Adipocyte (in vitro differentiated cells): ENCODE results near the gene PFN1.
"Not testable (repeated sequence)": the region's sequence is repeated elsewhere in the genome, so short reads cannot be mapped to it uniquely, and the experiment has no call there.

Experiments used
- DNase-seq: peaks from one replicate; pipeline ENCODE4 v3.0.0-alpha.2; 2015; ENCODE audit warnings: low read depth
- H3K27me3 ChIP-seq: replicated peaks from 2 replicates; pipeline ENCODE4 v1.7.0; 2013; ENCODE audit warnings: mild to moderate bottlenecking, low read length, moderate library complexity; ENCODE audit not compliant: control insufficient read depth, insufficient read depth
- H3K36me3 ChIP-seq: 2 replicates; pipeline ENCODE4 v1.7.0; 2013; ENCODE audit warnings: low read length, mild to moderate bottlenecking, moderate library complexity; ENCODE audit not compliant: control insufficient read depth, insufficient read depth, severe bottlenecking
- H3K4me1 ChIP-seq: 2 replicates; pipeline ENCODE4 v1.7.0; 2013; ENCODE audit warnings: mild to moderate bottlenecking, low read length, moderate library complexity; ENCODE audit not compliant: control insufficient read depth, insufficient read depth
- H3K4me3 ChIP-seq: 2 replicates; pipeline ENCODE4 v1.7.0; 2013; ENCODE audit warnings: mild to moderate bottlenecking, low read length, moderate library complexity
- H3K9ac ChIP-seq: 2 replicates; pipeline ENCODE4 v1.7.0; 2013; ENCODE audit warnings: mild to moderate bottlenecking, low read length, moderate library complexity
- H3K9me3 ChIP-seq: 2 replicates; pipeline ENCODE4 v1.7.0; 2013; ENCODE audit warnings: mild to moderate bottlenecking, low read length, moderate library complexity; ENCODE audit not compliant: control insufficient read depth

PFN1 gene

DNA sequence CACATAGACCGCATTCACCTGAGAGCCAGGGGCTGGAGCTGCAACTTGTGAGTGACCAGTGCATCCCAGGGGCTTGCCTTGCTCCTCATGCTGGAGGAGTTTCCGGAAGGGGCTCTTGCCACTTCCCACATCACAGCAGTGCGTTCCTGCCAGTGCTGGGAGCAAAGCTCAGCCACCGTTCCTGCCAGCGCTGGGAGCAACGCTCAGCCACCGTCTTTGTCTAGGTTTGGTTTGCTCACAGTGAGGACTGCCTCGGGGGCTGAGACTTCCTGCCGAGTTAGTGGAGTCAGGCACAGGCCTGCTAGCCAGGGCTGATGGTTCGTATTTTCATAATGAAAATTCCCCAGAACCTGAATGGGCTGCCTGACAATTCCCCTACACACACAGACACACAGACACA, 40.0 kb downstream of the PFN1 start:
- no peak for DNase-seq
- Histone ChIP-seq H3K36me3 (no peaks in the 10 kb centered on the region), H3K4me1 (peaks cover 13% of the 10 kb centered on the region), H3K9ac (peak overlapping the region; percentile 70), H3K4me3 (no peak overlapping the region), H3K27me3 (peaks cover 10% of the 10 kb centered on the region), H3K9me3 (no peaks in the 10 kb centered on the region)

DNA sequence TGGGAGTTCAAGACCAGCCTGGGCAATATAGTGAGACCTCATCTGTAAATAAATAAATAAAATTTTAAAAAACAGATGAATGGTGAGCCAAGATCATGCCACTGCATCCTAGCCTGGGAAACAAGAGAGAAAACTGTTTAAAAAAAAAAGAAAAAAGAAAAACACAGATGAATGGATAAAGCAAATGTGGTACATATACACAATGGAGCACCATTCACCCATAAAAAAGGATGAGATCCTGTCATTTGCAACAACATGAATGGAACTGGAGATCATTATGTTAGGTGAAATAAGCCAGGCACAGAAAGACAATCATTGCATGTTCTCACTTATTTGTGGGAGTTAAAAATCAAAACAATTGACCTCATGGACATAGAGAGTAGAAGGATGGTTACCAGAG, 41.7 kb downstream of the PFN1 start:
- DNase-seq, H3K9me3 ChIP-seq, H3K36me3 ChIP-seq, H3K4me3 ChIP-seq, H3K9ac ChIP-seq: not testable (repeated sequence)
- H3K27me3 ChIP-seq, result peaks cover 10% of the 10 kb centered on the region
- peaks cover 13% of the 10 kb centered on the region for H3K4me1 ChIP-seq

DNA sequence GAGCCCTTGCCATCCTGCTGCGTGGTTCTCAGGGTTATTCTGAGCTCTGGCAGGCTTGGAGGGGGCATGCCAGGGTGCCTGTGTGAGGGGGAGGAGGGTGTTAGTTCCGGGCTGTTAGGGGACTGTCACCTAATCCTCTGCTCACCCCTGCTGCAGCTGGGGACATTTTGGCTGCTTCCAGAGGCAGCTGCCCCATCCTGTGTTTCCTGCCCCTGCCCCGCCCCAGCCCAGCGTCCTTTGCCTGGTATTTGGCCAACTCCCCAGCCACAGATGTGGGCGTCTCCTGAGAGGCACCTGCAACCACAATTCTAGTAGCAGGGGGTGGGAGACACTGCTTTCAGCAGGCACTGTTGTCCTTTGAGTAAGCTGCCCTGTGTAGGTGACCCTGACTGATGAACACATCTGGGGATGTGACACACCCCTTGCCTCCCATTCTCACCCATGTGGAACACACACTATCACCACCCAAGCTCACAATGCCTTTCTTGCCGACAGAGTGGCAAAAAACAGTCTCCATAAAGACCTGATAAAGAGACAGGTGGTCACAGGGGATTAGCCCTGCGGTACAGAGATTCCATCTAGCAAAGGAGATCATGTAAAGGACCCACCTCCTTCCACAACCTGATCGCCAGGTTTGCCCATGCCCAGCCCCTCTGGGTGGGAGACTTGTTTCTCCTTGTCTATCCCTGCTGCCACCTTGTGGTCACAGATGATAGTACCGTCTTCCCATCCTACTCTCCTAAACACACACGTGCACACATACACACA, 45.1 kb downstream of the PFN1 start, which contains the start of gene CHRNE:
Gene CHRNE, minus strand, starts transcription at position 48 of the 768 bp plus-strand sequence. Its CDS starts 35 bp downstream, at position 13.
- peak; percentile 90 for DNase-seq
- Histone ChIP-seq H3K27me3 (peaks cover 10% of the 10 kb centered on the region), H3K4me3 (no peak within 1 kb of the TSS), H3K36me3 (no peaks in the 10 kb centered on the region), H3K4me1 (peaks cover 6% of the 10 kb centered on the region), H3K9me3 (no peaks in the 10 kb centered on the region), H3K9ac (no peak within 1 kb of the TSS)

DNA sequence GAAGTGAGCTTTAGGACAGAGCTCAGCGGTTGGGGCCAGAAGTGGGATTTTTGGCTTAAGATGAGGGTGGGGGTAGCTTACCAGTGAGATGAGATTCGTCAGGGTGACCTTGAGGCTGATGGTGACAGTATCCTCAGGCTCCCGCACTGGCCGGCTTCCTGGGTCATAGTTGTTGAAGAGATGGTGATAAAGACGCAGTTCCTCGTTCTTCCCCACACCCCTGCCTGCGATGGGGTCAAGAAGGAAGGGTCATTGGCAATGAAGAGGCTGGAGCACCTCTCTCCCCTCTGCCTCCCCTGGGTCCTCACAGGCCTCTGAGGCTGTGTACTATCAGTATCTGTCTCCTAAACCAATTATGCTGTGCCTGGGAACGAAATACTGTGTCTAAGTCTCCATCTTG, 45.8 kb downstream of the PFN1 start:
- Histone ChIP-seq H3K36me3 (no peaks in the 10 kb centered on the region), H3K27me3 (peaks cover 10% of the 10 kb centered on the region), H3K4me3 (no peak overlapping the region), H3K9ac (no peak overlapping the region), H3K4me1 (peaks cover 6% of the 10 kb centered on the region), H3K9me3 (no peaks in the 10 kb centered on the region)
- no peak for DNase-seq

DNA sequence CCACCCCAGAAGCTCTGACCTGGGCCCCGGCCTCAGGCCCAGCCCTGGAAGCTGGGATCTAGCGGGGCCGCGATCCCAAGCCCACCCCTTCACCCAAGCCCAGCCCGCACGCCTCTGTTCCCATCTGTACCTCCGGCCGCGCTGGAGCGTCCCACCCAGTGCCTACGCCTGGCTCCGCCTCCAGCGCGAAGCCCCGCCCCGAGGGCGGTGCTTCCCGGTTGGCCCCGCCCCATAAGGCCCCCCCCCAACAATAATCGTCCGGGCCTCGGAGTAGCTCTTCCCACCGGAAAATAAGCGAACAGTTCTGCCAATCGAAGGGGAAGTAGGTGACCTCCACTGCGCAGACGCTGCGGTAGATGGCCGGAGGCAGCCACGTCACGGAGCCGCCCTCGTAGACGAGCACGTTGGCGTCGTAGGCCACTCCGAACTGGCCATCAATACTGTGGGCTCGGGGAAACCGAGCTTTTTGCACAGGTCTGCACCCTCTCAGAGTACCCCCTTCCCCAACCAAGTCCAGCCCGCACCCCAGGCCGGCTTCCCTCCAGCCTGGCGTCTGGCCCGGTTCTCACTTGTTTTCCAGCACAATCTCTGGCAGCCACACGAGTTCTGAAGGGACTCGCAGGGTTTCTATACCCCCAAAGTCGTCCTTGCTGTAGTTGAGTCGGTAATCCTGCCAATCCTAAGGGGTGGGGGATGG, 46.5 kb downstream of the PFN1 start:
- Histone ChIP-seq H3K9ac (no peak overlapping the region), H3K36me3 (no peaks in the 10 kb centered on the region), H3K4me3 (no peak overlapping the region), H3K4me1 (peaks cover 6% of the 10 kb centered on the region), H3K27me3 (peaks cover 10% of the 10 kb centered on the region), H3K9me3 (no peaks in the 10 kb centered on the region)
- peak; percentile 24 for DNase-seq

DNA sequence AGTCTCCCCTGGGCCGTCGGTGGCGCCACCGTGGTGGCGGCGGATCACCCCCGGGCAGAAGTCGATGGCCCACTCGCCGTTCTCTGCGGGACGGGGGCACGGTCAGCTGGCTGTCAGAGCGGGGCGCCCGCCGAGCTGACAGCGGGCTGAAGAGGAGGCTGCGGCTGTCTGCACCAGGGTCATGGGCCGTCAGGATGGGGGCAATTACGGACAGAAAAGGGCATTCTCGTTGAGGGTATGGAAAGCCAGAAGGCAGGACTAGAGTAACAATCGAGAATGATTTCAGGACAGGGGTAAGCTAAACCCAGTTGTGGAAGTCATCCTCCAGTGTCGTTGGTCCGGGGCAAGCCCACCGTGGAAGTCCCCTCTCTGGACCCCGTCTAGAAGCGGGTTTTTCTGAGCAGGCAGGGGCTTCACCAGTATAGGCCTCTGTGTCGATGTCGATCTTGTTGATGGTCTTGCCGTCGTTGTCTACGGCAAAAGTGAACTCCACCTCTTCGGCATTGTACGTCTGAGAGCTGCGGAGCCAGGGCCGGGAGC, 47.2 kb downstream of the PFN1 start:
- no peak for DNase-seq
- peaks cover 6% of the 10 kb centered on the region for H3K36me3 ChIP-seq
- H3K4me3 ChIP-seq, result no peak overlapping the region
- H3K9ac ChIP-seq, result no peak overlapping the region
- H3K9me3 ChIP-seq, result no peaks in the 10 kb centered on the region
- H3K4me1 ChIP-seq, result peaks cover 6% of the 10 kb centered on the region
- peaks cover 10% of the 10 kb centered on the region for H3K27me3 ChIP-seq

DNA sequence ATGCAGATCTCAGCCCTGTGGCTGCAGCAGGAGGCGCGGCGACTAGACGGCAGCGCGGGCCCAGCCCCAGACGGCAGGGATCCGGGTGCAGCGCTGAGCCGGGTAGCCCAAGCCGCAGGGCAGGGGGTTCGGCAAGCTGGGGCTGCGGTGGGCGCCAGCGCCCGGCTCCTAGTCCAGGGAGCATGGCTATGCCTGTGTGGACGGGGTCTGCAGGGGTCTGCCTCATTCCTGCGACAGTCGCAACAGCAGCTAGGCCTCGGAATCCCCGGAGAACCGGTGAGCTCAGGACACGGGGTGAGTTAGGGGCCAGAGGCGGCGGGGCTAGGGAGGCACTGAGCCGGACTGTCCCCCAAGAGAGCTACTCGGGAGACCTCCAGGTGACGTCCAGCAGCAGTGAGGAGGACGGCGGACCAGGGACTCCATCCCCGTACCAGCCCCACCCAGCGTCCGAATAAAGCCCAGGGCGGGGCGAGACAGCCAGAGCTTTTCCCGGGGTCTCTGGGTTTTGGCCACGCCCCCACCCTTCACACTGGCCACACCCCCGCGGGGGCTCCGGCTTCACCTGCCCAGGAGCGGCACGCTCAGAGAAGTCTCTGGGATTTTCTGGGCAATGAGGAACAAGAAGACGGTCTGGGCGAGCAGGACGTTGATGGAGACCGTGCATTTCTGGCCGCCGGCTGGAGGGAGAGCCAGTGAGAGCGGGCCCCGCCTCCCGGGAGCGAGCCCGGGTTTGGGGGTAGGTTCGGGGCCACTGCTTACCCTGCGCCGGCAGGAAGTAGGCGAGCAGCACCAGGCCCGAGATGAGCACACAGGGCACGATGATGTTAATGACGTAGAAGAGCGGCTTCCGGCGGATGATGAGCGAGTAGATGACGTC, 47.9 kb downstream of the PFN1 start:
- Histone ChIP-seq H3K4me1 (peaks cover 6% of the 10 kb centered on the region), H3K27me3 (peaks cover 10% of the 10 kb centered on the region), H3K9me3 (no peaks in the 10 kb centered on the region), H3K4me3 (no peak overlapping the region), H3K36me3 (peaks cover 13% of the 10 kb centered on the region), H3K9ac (no peak overlapping the region)
- DNase-seq, result no peak

DNA sequence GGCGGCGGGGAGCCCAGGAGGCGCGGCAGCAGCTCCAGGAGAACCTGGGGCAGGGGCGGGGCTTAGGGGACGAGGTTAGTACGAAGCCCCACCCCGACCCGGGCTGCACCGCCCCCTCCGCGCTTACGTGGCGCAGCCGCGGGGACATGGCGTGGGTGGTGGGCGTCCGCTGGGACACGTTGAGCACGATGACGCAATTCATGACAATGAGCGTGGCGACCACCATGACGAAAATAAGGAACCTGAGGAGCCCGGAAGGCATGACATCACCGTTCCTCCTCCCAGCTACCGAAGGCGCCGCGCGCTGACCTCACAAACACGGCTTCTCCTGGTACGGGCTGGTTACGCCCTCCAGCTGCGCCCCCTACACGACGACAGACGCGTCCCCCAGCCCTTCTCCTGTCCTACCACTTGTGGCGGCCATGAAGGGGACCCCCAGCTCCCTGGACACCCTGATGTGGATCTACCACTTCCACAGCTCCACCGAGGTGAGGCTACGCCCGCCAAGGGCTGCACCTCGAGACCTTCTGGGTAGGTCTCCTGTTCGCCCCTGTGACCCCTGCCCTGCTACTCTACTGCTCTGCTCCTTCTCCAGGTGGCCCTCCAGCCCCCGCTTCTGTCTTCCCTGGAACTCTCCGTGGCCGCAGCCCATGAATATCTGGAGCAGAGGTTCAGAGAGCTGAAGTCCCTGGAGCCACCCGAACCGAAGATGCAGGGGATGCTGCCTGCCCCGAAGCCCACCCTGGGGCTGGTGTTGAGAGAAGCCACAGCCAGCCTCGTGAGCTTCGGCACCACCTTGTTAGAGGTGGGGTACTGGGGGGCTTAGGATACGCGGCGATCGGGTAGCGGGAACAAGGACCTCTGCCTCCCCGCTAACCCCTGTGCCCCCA, 48.7 kb downstream of the PFN1 start, which contains the start of gene C17orf107:
Gene C17orf107, plus strand, starts transcription at position 196 of the 890 bp plus-strand sequence. Its CDS starts 227 bp downstream, at position 423.
- H3K9ac ChIP-seq, result peak within 1 kb of the TSS; percentile 67
- H3K4me1 ChIP-seq, result peaks cover 6% of the 10 kb centered on the region
- H3K9me3 ChIP-seq, result no peaks in the 10 kb centered on the region
- H3K4me3 ChIP-seq, result peak within 1 kb of the TSS; percentile 79
- peaks cover 22% of the 10 kb centered on the region for H3K36me3 ChIP-seq
- H3K27me3 ChIP-seq, result peaks cover 6% of the 10 kb centered on the region
- DNase-seq, result peak; percentile 72

DNA sequence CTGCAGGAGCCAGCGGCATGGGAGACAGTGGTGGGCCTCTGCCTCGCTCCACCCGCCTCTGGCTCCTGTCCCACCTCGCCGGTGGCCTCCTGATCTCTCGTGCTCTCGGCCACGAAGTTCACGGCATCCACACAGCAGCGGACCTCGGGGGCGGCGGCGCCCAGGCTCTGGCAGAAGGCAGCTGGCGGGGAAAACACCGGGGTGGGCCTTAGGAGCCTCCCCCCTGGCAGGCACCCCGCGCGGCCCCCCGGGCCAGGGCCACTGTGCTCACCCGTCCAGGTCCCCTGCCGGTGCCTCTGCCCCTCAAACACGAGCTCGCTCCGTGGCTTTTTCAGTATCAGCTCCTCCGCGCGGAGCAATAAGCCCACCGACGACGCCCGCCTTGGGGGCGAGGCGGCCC, 49.4 kb downstream of the PFN1 start:
- no peaks in the 10 kb centered on the region for H3K9me3 ChIP-seq
- H3K4me3 ChIP-seq, result peak overlapping the region; percentile 79
- DNase-seq, result no peak
- peaks cover 28% of the 10 kb centered on the region for H3K36me3 ChIP-seq
- H3K4me1 ChIP-seq, result peaks cover 6% of the 10 kb centered on the region
- H3K27me3 ChIP-seq, result no peaks in the 10 kb centered on the region
- peak overlapping the region; percentile 67 for H3K9ac ChIP-seq

DNA sequence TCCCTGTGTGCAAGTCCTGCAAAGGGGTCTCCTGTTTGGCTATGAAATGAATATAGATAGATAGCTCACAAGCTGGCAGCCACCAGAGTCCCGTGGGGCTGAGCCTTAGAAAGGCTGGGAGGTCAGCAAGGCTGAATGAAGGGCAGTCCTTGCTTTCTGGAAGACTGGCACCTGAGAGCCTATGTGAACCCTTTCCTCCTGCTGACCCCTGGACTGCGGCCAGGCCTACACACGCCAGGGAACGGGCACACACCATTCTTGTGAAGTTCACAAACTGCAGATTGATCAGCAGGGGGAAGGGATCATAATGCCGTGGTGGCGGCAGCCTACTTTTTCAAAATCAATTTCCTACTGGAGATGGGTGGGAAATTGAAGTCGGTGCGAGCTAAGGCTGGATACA, 50.0 kb downstream of the PFN1 start:
- no peaks in the 10 kb centered on the region for H3K27me3 ChIP-seq
- no peak overlapping the region for H3K9ac ChIP-seq
- H3K4me1 ChIP-seq, result peaks cover 6% of the 10 kb centered on the region
- H3K4me3 ChIP-seq, result no peak overlapping the region
- no peak for DNase-seq
- no peaks in the 10 kb centered on the region for H3K9me3 ChIP-seq
- H3K36me3 ChIP-seq, result peaks cover 34% of the 10 kb centered on the region
